Stimulated activated CD4-positive, alpha-beta T cell treated with anti-CD3 and anti-CD28 coated beads, Interleukin-2, amount 100 ng/mL, for 24 hours (primary cell): ENCODE results near the gene ZFR.
"Not testable (repeated sequence)": the region's sequence is repeated elsewhere in the genome, so short reads cannot be mapped to it uniquely, and the experiment has no call there.

Source experiments
- DNase-seq, 2 donors: peaks; one replicate each; pipeline ENCODE4 v3.0.0-alpha.2; 2020

Gene ZFR

GRCh38 chr5:32450952-32451351 lies 6.4 kb upstream of the ZFR start:
- no peak for DNase-seq

DNA sequence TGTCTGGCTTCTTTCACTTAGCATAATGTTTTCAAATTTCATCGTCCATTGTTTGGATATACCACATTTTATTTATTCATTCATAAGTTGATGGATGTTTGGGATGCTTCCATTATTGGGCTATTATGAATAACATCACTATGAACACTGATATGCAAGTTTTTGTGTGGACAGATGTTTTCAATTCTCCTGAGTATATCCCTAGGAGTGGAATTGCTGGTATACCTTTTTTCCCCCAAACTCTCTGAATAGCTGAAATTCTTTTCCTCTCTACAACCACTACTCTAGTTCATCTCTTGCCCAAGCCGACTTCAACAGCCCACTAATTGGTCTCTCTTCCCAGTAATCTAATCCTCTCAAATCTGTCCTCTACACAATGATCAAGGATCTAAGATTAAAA lies 4.7 kb upstream of the ZFR start:
- no peak for DNase-seq

DNA sequence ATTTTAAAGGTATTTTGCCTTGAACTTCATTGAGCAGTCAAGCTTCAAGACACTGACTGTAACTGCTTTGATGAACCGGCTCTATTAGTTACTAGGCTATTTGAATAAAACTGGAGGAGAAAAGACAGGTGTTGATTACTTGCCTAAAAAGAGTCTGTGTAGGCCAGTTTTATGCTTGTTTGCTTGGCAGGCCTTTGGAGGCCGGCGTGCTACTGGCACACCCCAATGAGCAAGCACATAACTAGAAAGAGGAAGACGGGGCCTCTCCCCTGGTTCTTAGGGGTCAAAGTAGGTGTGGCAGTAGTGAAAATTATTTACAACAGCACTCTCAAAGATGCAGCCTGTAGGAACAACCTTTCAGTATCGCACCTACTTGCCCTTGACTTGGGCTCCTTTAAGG lies 2.1 kb upstream of the ZFR start:
- no peak for DNase-seq

DNA sequence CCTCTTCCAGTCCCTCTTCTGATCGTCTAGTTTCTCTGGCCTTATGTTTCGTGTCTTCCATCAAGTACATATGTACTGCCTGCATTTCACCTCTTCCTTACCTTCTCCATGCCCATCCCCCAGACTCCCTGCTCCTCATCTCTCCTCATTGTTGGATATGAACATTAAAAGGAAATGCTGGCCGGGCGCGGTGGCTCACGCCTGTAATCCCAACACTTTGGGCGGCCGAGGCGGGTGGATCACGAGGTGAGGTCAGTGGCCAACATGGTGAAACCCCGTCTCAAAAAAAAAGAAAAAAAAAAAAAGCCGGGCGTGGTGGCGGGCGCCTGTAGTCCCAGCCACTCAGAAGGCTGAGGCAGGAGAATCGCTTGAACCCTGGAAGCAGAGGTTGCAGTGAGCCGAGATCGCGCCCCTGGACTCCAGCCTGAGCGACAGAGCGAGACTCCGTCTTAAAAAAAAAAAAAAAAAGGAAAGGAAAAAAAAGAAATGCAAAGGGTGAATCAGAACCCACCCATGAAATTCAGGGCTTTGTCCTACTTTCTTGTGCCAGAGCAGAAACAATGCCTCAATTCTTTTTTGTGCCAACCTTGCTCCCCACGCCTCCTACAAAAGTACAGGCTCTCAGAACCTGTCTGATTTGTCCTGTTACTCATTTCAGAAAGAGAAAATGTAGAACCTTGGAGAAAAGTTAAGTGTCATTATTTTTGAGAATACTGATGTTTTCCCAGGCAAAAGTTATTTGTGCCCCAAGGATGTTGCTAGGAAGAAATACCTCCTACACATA lies 1.5 kb upstream of the ZFR start:
- no peak for DNase-seq

DNA sequence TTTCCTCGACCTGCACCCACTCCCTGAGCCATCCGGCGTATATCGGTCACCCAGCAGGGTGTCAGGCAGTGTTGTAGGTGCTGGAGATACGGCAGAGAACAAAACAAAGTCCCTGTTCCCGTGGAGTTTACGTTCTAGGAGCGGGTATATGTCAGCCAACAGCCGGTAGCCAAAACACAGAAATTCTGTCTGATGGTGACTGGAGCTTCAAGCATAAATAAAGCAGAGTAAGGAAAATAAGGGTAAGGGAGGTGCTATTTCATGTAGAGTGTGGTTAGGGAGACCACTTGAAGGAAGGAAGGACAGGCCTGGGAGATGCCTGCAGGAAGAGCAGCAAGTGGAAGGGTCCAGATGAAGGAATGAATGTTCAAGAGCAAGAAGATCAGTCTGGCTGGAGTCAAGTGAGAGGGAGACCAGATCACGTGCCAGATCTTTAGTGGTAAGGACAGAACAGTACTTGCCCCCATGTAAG lies 783 bp upstream of the ZFR start:
- no peak for DNase-seq

GRCh38 chr5:32443541-32444430 lies 754 bp downstream of the ZFR start:
- peak; percentile 57 to 63 for DNase-seq

GRCh38 chr5:32443145-32443540 lies 1.4 kb downstream of the ZFR start:
- DNase-seq = peak; percentile 14 to 41

GRCh38 chr5:32439086-32439642 lies 5.4 kb downstream of the ZFR start:
- DNase-seq = no peak

- no peak for DNase-seq
These were observed 7.8 kb downstream of the ZFR start for GRCh38 chr5:32436553-32437242.

DNA sequence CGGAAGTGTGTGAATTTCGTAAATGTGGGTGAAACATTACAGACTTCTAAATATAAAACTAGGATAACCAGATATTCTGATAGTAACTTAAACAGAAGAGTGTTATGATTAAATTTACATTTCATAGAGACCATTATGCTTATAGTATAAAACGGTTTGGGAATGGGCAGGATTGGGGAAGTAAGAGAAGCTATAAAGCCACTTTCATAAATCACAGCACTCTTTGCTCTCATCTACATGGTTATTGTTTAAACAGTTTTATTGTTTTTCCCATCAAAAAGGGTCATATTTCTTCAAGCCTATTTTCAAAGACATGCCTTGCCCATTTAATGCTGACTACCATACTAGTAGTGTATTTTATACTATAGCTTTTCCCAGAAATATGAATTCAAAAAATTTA lies 9.2 kb downstream of the ZFR start:
- DNase-seq = no peak

DNA sequence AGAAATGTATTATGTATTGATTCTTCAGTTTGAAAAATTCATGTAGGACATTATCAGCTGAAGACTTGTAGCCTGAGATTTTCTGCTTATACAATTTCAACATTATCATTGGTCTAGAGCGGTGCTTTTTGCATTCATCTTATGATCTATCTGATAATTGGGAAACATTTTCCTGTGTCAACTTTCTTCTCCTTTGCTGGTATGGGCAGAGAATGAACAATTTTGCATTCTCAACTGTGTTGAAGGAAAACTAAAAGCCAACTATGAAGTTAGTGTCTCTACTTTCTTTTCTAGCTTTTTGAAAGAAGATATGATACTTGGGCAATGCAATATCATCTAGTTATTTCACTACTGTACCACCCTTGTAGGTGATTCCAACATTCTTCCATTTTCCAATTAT lies 10.3 kb downstream of the ZFR start:
- DNase-seq = no peak

- DNase-seq = no peak
These were observed 11.9 kb downstream of the ZFR start for GRCh38 chr5:32432633-32433032.

DNA sequence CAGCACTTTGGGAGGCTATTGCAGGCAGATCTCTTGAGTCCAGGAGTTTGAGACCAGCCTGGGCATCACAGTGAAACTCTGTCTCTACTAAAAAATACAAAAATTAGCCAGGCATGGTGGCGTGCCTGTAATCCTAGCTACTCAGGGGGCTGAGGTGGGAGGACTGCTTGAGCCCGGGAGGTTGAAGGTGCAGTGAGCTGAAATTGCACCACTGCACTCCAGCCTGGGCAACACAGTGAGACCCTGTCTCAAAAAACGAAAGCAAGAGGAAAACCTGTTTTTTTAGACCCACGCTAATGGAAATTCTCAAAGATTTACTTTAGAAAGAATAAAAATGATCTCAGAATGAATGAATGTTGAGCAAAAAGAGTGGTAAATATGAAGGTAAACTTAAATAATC lies 13.7 kb downstream of the ZFR start:
- DNase-seq = not testable (repeated sequence)

GRCh38 chr5:32428426-32428825 lies 16.1 kb downstream of the ZFR start:
- DNase-seq = no peak

DNA sequence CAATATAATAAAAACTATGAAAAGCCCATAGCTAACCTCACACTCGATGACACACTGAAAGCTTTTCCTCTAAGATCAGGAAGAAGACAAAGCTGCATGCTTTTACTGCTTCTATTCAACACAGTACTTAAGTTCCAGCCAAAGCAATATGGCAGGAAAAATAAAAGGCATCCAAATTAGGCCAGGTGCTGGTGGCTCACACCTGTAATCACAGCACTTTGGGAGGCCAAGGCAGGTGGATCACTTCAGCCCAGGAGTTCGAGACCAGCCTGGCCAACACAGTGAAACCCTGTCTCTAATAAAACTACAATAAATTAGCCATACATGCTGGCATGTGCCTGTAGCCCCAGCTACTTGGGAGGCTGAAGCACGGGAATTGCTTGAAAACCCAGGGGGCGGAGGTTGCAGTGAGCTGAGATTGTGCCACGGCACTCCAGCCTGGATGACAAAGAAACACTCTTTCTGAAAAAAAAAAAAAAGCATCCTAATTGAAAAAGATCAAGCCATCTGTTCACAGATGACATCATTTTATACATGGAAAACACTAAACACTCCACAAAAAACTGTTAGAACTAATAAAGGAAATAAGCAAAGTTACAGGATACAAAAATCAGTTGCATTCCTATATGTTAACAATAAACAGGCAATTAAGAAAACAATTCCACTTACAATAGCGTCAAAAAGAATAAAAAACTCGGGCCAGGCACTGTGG lies 17.9 kb downstream of the ZFR start:
- no peak for DNase-seq

- no peak for DNase-seq
These were observed 21.8 kb downstream of the ZFR start for GRCh38 chr5:32422697-32423096.

GRCh38 chr5:32421075-32421474 lies 23.5 kb downstream of the ZFR start:
- DNase-seq = no peak

DNA sequence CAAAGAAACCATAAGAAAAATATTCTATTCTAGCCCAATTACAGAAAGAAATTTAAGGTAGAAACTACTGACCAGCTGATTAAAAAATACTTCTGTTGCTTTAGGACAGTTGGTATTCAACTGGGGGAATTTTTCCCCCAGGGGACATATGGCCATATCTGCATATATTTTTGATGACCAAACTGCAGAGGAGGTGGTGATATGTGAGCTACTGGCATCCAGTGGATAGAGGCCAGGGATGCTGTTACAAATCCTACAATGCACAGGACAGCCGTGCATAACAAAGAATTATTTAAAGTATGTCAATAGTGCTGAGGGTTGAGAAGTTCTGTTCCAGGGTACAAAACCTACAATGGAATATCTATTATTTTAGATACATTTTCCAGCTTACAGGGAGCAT lies 24.0 kb downstream of the ZFR start:
- no peak for DNase-seq

GRCh38 chr5:32419791-32420190 lies 24.7 kb downstream of the ZFR start:
- no peak for DNase-seq

DNA sequence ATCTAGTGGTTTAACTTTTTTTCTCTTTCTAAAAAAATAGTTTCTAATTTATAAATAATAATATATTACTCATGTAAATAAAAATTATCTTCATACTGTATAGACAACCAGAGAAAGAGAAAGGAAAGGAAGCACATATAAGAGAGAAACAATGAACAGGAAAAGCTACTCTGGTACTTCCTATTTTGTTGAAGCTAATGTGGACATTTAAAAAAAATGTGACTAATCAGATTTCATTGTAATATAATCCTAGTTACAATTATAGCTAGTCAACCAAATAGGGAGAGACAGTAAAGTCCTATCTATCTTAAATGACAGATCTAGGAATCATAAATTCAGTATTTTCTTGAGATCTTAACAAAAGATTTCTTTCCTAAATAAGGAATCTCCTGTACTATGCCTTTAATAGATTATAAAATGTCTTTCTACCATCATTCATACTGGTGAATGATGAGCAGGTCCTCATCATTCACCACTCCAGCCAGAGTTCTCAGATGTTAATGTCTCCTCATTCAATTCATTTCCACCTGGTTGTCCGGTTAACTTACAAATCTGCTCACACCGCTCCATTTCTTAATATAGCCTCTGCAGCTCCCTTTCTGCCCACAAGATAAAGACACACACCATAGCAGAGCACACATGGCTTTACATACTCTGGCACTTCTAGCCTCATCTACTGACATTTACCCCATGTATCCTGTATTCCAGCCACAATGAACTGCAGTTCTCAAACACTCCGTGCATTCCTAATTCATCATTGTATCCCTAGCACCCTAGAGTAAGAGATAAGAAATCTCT lies 30.9 kb downstream of the ZFR start:
- no peak for DNase-seq

DNA sequence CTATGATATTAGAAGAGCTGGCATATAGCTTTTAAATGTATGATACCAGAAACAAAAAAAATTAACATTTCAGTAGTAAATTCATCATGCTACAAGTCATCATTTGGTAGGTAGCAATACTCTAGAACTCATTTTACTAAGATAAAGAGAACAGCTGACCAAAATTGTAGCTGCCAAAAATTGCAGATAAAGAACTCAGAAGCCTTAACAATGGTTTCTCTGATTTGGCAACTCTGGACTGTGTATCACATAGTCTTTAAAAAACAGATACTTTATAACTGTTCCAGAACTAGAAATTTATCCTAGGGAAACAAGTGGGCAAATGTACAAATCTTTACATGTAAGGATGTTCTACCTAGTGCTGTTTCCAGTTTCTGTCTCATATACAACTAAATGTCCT lies 33.9 kb downstream of the ZFR start:
- no peak for DNase-seq

DNA sequence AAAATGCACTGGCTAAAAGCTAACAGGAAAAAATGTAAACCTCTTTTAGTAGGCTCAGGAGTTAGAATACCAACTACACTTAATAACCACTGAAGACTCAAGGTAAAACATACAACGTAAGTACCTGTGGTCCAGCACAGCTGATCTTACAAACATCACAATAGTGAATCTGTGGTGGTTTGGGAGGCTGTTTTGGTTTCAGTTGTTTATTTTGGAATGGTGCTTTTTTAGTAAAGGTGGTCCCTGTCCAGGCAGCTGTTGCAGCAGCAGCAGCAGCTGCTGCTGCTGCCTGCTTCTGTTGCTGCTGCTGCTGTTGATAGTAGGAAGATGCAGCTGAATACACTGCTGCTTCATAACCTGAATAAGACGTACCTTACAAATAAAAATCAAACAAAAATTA lies 37.9 kb downstream of the ZFR start:
- DNase-seq = no peak
